Measurements from ENCODE around the gene DDI2.
"Not testable (repeated sequence)": the region's sequence is repeated elsewhere in the genome, so short reads cannot be mapped to it uniquely, and the experiment has no call there.

DDI2 gene

GRCh38 chr1:15617173-15618076 lies at the start of gene DDI2:
TSS of gene DDI2 (plus strand) at chr1:15617458. CDS start at chr1:15617671, 213 bp downstream.
- peak; percentile 97 for DNase-seq (ENCODE audit: low read depth)

GRCh38 chr1:15568387-15569073 lies 48.7 kb upstream of the DDI2 start:
- no peak for DNase-seq (ENCODE audit: low read depth)

- no peak for DNase-seq (ENCODE audit: low read depth)
Observed at GRCh38 chr1:15570861-15571260, 46.4 kb upstream of the DDI2 start.

- no peak for DNase-seq (ENCODE audit: low read depth)
Observed at GRCh38 chr1:15571266-15571665, 46.0 kb upstream of the DDI2 start.

- no peak for DNase-seq (ENCODE audit: low read depth)
Observed at GRCh38 chr1:15573477-15573876, 43.8 kb upstream of the DDI2 start.

- no peak for DNase-seq (ENCODE audit: low read depth)
Observed at GRCh38 chr1:15574741-15575140, 42.5 kb upstream of the DDI2 start.

GRCh38 chr1:15575549-15576150 lies 41.6 kb upstream of the DDI2 start:
- DNase-seq (ENCODE audit: low read depth), result no peak

GRCh38 chr1:15577691-15578090 lies 39.6 kb upstream of the DDI2 start:
- DNase-seq (ENCODE audit: low read depth), result no peak

- DNase-seq (ENCODE audit: low read depth), result no peak
Observed at GRCh38 chr1:15578921-15579682, 38.2 kb upstream of the DDI2 start.

GRCh38 chr1:15579683-15580047 lies 37.6 kb upstream of the DDI2 start:
- no peak for DNase-seq (ENCODE audit: low read depth)

GRCh38 chr1:15583016-15583706 lies 34.1 kb upstream of the DDI2 start:
- no peak for DNase-seq (ENCODE audit: low read depth)

GRCh38 chr1:15584489-15585363 lies 32.5 kb upstream of the DDI2 start, which contains the start of gene AGMAT:
TSS of gene AGMAT (minus strand) at chr1:15585051. CDS start at chr1:15584967, 84 bp downstream.
- no peak for DNase-seq (ENCODE audit: low read depth)

- DNase-seq (ENCODE audit: low read depth), result no peak
Observed at GRCh38 chr1:15592285-15592684, 25.0 kb upstream of the DDI2 start.

- DNase-seq (ENCODE audit: low read depth), result no peak
Observed at GRCh38 chr1:15595809-15596617, 21.2 kb upstream of the DDI2 start.

GRCh38 chr1:15598436-15598835 lies 18.8 kb upstream of the DDI2 start:
- DNase-seq (ENCODE audit: low read depth), result no peak

- DNase-seq (ENCODE audit: low read depth), result peak; percentile 92
Observed at GRCh38 chr1:15603050-15603965, 13.9 kb upstream of the DDI2 start.

GRCh38 chr1:15603966-15604282 lies 13.3 kb upstream of the DDI2 start:
- not testable (repeated sequence) for DNase-seq (ENCODE audit: low read depth)

- DNase-seq (ENCODE audit: low read depth), result not testable (repeated sequence)
Observed at GRCh38 chr1:15604400-15604799, 12.9 kb upstream of the DDI2 start.
